Measurements from ENCODE around the gene TNFRSF6B.

The TNFRSF6B gene

DNA sequence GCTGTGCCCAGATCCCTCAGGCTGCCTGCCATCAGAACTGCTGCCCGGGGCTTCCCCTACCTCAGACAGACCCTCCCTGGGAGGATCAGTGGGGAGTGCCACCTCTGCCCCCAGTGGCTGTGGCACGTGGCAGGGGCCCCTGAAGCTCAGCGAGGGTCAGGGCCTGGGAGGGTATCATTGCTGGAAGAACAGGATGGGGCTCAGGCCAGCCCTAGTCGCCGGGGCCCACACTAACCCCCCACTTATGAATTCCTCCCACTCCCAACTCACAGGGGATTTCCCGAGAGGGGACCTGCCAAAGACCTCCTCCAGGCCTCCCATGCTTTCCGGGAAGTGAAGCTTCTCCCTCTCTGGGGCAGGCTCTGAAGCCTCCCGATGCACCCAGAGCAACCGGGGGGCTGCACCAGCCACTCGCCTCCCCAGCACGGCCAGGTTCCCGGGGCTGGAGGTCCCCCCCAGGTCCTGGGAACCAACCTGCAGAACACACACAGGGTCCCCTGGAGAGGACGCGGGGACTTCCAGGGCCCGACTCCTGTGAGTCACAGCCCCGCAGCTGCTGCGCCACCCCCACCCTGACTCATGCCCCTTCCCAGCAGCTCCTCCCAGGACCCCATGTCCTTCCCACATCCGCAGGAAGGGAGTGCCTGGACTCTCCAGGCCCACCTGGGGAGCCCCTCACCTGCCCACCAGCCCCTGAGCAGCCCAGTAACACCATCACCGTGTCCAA is 2.5 kb downstream of the TNFRSF6B start:
- DNase-seq = no peak

DNA sequence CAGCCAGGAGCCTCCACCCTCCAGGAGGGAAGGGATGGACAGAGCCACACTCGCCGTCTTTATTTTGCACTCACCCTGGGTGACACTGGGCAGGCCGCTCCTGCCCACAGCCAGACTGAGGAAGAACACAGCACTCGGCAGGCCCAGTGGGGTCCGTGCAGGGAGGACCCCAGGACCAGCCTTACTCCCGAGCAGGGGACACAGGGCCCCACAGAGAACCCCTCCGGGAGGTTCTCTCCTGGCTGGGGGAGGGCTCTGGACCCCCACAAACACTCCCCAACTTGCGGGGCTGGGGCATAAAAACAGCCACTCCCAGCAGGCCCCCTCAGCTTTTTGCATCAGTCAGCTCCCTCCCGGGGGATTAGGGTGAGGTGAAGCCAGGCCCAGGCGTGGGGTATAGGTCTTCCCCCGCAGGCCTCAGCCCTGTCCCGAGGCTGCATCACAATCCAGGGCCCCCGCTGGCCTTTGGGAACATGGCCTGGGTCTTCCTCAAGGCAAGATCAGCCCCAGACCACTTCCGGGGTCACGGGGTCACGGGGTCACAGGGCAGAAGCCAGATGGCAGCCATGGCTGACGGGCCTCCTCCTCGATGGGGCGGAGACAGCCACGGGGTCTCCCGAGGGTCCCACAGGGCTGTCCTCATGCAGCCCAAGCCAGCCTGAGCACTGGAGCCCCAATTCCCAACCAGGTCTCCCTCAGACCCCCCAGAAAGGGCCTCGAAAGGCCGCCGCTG is 3.2 kb downstream of the TNFRSF6B start:
- DNase-seq = no peak

DNA sequence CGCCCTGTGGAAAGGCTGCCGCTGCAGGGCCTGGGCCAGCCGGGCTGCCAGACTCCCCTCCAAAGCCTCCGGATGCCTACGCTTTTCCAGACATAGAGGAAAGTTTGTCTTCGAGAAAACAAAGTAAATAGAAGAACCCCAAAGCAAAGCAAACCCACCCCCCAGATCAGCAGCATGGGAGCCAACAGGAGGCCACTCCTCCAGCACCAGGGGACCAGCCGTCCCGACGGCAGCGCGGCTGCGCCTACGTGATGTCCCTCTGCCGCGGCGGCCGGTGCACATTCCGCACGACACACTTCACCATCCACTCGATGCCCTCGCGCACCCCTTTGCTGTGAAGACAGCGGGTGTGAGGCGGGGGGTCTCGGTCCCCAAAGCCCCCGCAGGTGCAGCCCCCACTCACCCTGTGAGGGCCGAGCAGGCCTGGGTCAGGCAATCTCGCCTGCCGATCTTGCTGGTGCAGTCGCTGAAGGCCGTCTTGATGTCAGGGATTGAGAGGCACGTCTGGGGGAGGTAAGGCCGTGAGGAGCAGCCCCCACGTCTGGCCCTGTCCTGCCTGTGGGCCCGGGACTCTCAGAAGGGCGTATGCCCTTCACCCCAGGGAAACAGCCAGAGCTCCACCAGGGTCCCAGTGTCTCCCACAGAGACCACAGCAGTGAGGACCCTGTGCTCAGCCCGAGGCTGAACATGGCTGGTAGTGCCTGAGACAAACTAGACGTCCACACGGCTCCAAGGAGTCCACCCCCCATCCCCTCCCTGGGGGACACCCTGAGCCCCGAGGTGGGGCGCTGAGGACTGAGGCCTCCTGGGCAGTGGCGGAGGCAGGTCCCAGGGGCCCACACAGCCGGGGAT is 4.0 kb downstream of the TNFRSF6B start:
- DNase-seq = no peak

DNA sequence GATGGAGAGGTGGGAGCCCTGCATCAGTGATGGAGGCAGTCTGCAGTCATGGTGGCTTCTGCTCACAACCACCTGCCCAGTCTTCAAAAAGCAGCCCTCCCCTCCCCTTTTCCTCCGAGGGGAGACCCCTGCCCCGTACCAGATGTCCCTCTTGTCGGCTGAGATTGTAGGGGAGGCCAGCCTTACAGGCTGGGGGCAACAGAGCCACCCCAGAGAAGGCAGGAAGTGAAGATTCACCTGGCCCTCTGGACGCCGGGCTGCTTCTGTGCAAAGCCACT is 4.5 kb downstream of the TNFRSF6B start:
- DNase-seq = no peak

DNA sequence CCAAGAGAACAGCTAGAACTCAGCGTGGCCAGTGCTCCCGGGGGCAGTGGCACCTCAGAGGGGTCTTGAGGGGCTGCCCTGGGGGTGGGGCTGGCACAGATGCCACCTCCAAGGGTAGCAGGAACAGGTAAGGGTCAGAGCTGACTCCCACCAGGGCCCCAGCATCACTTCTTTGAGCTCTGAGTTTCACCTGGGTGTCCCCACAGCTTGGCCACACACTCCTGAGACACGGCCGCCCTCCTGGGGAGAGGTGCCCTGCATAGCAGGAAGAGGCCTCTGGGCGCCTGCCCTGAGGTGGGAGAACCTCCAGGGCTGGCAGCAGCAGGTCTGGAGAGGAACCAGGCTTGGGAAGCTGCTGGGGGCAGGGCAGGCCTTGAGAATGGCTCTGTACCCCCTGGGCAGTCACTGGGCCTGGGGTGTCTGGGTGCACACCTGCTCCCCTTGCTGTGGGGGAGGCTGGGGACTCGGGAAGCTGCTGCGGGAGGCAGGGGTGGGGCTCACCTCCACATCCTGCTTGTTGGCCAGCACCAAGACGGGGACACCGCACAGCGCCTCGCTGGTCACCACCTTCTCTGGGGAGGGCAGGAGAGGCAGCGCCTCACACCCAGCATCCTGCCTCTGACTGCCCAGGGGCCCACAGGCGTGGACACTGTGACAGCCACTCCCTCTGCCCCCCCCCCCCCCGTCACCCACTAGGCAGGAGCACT is 5.0 kb downstream of the TNFRSF6B start:
- no peak for DNase-seq

DNA sequence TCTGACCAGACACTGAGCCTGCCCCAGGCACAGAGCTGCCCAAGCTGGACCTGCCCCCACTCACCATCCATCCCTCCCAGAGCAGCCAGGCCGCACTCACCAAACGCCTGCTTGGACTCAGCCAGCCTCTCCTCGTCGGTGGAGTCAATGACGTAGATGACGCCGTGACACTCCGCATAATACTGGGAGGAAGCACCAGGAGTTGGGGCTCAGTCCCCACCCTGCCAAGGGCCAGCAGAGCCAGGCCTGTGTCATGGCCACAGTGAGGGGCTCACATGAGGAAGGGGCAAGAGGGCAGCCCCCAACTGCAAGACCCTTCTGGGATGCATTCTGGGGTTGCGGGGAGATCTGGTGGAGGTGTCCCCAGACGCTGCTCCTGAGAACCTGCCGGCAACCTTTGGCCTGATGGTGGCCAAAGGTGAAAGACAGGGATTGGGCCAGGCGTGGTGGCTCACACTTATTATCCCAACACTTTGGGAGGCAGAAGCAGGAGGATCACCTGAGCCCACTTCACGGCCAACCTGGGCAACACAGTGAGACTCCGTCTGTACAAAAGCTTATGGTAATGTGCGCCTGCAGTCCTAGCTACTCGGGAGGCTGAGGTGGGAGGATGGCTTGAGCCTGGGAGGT is 5.7 kb downstream of the TNFRSF6B start:
- no peak for DNase-seq

DNA sequence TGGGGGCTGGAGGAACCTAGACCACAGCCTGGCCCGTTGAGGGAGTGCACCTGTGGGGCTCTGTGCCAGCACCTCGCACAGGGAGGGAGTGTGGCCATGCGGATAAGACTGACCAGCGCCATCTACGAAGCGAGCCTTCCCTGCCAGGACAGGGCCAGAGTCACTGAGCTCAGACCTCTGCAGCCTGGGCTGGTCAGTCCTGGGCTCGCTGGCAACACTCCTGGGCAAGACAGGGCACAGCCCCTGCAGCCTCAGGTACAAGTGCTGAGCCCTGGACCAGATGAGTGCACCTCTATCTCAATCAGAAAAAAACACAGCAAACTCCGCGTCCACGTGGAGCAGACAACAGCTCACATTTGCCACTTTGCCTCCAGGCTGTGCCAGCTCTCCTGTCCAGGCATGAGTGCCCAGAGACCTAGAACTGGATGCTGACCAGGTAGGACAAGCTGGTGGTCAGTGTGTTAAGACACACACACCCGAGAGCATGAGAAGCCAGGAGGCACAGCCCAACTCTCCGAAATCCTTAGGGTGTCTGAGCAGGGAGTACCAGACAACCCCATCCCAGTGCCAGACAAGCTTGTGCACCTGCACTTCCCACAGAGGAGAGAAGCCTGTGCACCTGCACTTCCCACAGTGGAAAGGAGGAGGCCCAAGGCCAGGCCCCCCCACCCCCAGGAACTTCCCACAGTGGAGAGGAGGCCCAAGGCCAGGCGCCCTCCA is 6.5 kb downstream of the TNFRSF6B start:
- no peak for DNase-seq

DNA sequence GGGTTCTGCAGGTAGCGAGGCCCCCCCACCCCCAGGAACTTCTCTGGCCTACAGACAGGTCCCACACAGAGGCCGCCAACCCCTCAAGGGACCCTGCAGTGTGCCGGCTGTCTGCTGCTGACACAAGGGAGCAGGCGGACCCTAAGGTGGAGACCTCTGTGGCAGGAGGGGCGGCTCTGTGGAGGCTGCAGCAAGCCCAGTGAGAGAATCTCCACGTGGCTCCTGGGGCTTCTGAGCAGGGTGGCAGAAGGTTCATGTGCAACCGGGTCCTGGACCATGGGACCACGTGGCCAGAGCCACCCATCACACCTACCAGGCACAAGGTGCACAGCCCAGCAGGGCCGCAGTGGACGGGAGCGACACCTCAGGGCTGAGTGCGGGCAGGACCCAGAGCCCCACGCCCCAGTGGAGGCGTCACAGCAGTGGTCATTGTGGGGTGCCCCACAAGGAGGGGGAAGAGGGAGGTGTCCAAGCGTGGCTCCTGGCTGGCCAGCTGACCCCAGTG is 7.1 kb downstream of the TNFRSF6B start:
- no peak for DNase-seq

DNA sequence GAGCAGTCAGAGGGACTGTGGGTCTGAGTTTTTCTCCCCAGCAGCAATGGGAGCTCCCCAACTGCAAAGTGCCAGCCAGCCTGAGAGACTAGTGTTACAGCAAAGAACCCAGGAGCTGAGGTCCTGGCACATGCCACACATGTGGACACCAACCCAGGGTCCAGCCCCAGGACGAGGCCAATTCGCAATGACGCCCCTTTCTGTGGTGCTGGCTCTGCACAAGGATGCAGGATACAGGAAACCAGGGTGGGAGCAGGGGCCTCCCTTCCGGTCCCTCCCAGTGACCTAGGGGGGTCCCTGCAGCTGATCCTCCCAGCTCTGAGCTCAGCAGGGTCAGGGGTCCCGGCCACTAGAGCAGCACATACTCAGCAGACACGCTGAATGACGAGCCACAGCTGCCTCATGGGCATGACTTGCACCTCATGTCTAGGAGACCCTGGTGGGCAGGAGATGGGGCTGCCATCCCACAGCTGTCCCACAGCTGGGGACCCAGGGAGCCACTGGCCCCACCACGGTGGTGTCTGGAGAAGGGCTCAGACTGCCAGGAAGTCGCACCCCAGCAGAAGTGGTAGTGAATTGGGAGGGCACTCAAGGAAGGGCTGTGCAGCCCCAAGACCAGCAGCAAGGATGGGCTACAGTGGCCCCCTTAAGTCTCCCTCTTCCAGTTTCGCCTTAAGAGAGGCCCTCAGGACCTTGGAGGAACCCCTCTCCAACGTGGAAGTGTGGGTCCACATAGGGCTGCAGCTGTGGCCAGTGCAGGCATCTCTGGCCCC is 7.7 kb downstream of the TNFRSF6B start:
- no peak for DNase-seq

DNA sequence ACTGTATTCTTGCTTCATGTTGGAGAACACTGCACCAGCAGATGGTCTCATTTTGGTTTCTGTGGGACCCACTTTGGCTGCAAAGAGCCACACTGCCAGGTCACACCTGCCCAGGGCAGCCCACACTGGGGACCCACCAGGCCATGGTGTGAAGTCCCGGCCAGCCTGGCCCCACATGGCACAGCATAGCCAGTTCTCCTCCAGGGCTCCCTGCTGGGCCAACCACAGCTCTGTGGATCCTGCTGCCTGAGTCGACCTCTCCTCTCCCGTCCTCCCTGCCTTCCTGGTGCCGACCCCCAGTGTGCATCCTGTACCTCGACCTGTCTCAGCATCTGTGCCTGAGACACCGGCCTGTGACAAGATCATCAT is 8.3 kb downstream of the TNFRSF6B start:
- no peak for DNase-seq

DNA sequence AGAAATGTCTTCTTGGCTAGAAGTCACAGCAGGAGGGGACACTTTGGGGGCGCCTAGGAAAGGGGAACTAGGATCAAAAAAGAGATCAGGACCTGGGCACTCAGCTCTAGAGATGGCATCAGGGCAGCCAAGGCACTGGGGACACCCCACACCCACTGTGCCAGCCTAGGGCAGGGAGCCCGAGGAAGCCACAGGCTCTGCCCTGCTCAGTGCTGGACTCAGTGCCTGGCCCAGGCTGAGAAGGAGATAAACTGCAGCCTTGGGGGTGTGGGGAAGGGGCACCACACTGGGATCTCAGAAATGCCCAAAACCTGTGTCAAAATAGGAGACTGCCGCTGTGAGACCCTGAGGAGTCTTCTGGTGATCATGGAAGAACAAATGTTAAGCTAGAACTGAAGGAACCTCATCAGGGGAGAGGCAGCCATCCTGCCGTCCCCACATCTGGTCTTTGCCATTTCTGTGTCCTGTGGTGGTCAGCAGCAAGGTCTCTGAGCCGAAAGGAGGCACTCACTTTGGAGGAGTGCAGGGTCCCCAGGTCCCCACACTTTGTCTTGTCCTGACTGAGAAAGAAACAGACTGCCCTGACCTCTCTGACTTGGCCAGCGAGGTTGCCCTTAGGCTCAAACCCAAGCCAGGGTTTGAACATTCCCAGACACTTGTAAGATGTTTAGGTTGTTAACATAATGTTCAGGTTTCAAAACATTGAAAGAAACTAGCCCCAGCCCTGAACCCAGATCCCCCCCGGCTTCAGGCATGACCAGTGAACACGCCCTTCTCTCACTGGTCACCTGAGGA is 9.0 kb downstream of the TNFRSF6B start:
- no peak for DNase-seq

DNA sequence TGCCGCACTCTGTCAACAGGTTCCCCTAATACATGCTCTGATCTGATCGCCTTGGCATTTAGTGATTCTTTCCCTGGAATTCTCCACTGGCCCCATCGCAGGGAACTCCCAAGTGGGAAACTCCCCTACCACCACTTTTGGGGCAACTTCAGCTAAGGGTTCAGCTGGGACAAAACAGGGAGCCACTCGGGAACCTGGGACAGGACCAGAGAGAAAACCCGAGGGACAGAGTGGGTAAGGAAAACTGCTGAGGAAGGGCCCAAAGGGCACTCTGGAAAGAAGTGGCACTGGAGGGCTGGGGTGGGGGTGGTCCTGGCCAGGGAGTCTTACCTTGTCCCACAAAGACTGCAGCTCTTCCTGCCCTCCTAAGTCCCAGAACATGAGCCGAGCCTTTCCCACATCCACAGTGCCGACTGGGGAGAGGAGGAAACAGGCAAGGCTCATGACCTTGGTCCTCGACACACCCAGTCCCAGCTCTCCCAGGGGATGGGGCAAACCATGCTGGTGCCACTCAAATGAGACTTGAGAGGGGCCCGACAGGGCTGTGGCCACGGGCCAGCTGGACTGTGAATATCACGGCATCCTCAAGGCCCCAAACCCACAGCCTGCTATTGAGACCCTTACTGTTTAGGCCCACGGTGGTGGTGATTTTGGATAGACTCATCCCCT is 9.7 kb downstream of the TNFRSF6B start:
- DNase-seq = no peak

DNA sequence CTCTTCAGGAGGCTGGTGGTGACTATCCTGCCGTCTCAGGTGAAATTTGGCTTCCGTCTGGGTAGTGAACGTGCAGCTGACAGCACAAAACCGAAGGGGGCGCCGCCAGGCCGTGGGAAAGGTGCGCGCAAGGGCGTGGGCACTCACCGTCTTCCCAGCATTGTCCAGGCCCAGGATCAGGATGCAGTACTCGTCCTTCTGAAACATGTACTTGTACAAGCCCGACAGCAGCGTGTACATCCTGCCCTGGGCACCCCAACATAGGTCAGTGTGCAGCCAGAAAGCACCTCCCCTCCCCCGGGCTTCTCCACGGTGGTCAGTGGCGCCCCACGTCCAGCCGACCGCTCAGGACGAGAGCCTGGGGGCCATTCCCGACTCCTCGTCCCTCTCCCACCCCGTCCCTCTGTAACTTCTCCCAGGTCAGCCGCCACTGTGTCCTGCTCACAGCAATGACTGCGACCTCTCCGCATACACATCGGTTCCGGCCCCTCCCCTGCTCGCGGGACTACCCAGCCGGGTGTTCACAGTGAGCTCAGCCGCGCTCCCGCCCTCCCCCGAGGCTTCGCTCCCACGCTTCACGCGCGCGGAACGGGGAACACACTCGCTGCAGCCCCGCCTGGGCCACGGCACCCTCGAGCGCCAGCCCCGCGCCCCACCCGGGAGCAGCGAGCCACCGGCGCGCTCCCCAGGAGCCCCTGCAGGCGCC is 10.6 kb downstream of the TNFRSF6B start:
- no peak for DNase-seq

DNA sequence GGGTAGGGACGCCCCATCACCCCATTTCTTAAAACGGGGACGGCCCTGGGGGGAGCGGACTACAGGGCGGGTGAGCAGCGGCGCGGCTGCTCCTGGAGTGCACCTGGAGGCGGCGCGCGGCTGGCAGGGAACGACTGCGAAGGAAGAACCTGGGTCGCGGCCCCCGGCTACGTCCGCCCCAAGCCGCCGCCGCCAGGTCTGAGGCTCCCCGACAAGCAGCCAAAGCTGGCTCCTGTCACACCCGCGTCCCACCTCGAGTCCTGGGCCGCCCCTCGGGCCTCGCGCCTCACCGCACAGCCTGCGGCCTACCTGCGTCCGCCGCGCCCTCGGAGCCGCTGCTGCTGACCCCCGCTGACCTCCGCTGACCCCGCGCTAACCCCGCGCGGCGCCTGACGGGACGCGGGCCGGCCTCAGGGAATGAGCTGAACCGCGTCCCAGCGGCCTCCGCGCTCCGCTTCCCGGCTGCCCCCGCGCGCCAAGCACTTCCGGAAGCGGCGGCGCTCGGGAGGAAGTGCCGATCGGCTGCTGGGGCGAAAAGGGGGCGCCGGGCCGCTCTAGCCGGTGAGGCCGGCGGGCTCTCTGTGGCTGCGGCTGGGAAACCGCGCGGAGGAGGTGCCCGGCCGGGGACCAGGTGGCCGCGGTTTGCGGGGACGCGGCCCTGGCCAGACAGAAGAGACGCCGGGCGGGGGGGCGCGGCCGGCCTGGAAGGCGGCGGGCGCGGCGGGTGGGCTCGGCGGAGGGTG is 11.3 kb downstream of the TNFRSF6B start, which contains the start of the genes ARFRP1 and ZGPAT:
ARFRP1 (minus strand) TSS at position 419 of the 743 bp plus-strand sequence. CDS start 885 bp downstream, outside the sequence.
ZGPAT (plus strand) TSS at position 482 of the 743 bp plus-strand sequence. CDS start 542 bp downstream, outside the sequence.
- peak; percentile 30 to 76 for DNase-seq

DNA sequence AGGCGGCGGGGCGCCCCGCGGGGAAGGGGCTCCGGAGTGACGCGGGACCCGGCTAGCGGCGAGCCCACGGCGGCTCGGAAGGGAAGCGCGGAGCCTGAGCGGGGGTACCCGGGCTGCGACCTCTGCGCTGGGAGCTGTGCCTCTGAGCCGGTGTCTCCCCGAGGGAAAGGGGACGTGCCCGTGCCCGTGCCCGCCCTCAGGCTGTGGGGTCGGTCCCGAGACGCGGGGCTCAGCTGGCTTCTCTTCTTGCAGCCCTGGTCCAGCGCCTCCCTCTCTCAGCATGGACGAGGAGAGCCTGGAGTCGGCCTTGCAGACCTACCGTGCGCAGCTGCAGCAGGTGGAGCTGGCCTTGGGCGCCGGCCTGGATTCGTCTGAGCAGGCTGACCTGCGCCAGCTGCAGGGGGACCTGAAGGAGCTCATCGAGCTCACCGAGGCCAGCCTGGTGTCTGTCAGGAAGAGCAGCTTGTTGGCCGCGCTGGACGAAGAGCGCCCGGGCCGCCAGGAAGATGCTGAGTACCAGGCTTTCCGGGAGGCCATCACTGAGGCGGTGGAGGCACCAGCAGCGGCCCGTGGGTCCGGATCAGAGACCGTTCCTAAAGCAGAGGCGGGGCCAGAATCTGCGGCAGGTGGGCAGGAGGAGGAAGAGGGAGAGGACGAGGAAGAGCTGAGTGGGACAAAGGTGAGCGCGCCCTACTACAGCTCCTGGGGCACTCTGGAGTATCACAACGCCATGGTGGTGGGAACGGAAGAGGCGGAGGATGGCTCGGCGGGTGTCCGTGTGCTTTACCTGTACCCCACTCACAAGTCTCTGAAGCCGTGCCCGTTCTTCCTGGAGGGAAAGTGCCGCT is 12.1 kb downstream of the TNFRSF6B start:
- no peak for DNase-seq

DNA sequence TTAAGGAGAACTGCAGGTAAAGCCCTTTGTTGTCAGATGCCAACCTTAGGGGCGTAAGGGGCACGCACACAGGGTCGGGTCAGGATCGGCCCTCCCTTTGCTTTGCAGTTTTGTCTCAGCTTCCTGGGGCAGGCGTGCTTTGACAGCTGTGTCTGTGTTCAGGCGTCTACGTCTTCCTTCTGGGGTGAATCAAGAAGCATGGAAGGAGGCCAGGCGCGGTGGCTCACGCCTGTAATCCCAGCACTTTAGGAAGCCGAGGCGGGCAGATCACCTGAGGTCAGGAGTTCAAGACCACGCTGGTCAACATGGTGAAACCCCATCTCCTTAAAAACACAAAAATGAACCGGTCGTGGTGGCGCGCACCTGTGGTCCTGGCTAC is 12.7 kb downstream of the TNFRSF6B start:
- no peak for DNase-seq

DNA sequence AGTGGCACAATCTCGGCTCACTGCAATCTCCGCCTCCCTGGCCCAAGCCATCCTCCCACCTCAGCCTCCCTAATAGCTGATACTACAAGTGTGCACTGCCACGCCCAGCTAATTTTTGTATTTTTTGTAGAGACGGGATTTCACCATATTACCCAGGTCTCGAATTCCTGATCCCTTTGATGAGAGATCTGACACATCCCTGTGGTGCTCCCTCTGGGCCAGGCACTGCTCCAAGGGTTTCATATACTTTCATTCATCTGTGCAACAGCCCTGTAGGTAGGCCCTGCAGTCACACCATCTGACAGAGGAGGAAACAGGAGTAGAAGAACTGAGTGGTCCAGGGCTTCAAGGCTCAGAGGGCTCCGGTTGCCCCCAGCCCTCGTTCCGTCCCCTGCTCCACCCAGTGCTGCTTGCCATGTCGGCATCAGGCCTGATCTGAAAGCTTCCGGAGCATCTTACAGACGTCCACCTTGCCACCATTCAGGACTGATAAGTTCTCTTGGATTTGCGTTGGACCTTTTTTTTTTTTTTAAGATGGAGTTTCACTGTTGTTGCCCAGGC is 14.7 kb downstream of the TNFRSF6B start:
- no peak for DNase-seq

All from NCI-H446 (cell line).